T-helper 1 cell treated with Interleukin-12 subunit alpha and Interleukin-12 subunit beta and Interleukin-4 antibody, amounts not matched to agents 30 ng/mL and 1 ng/mL, for 36 hours (primary cell): ENCODE results near the gene CDH10. TPM values are rescaled to one million over a fixed set of nuclear protein-coding genes. Genes with fewer than 3 reads are reported as not detected.

ENCODE experiments used
- intact Hi-C: fragments of 100-400 bp; cut with micrococcal nuclease; formaldehyde crosslinking; loops from one replicate; pipeline ENCODE4 v1.15.1; 2024
- total RNA-seq: library from RNA; stranded (reverse); gene quantifications from 2 replicates; pipeline ENCODE4 v1.2.3, GENCODE V29; 2022

Gene CDH10
- total RNA-seq, 1 donor from 2014 or later = not detected

GRCh38 chr5:24487368-24488229 is 157.2 kb downstream of the CDH10 start:
- intact Hi-C loops = no loop called here

- intact Hi-C loops = no loop called here
Observed at GRCh38 chr5:24480952-24481351, 163.8 kb downstream of the CDH10 start.

GRCh38 chr5:24477958-24478357 is 166.8 kb downstream of the CDH10 start:
- intact Hi-C loops = no loop called here

GRCh38 chr5:24475101-24475500 is 169.7 kb downstream of the CDH10 start:
- intact Hi-C loops = no loop called here

GRCh38 chr5:24474685-24475084 is 170.1 kb downstream of the CDH10 start:
- intact Hi-C loops = no loop called here

GRCh38 chr5:24472518-24472917 is 172.3 kb downstream of the CDH10 start:
- intact Hi-C loops = no loop called here

GRCh38 chr5:24444414-24444813 is 200.4 kb downstream of the CDH10 start:
- intact Hi-C loops = no loop called here

GRCh38 chr5:24439465-24439864 is 205.3 kb downstream of the CDH10 start:
- intact Hi-C loops = no loop called here
